Stimulated activated CD8-positive, alpha-beta memory T cell treated with anti-CD3 and anti-CD28 coated beads, Interleukin-7, amount 100 ng/mL, for 48 hours (primary cell): Measurements from ENCODE around the gene KMO.

Source experiments
- DNase-seq, 2 donors: peaks; one replicate each; pipeline ENCODE4 v3.0.0-alpha.2; 2020; ENCODE audit warnings: low read depth in 1 of 2; ENCODE audit errors: extremely low read depth in 1 of 2

KMO gene

DNA sequence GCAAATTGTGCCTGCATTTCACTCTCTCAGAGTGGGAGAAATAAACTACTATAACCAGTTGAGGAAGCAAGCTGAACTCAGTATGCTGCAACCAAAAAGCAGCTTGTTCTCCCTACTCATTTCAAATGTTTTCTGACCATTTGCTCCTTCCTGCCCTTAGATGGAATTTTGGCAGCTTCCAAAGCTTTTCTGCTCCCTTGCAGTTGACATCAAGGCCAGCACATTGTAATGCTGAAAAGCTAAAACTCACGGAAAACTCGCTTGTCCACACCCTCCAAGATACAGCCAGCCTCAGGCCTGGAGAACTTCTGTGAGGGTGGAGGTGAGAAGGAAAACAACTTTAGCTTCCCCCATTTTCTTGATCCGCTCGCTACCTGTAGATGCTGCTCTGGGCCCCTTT lies 113.0 kb downstream of the KMO start:
- DNase-seq, result no peak
